Stimulated activated CD4-positive, alpha-beta T cell treated with anti-CD3 and anti-CD28 coated beads, Interleukin-4, amount 100 ng/mL, for 24 hours (primary cell): ENCODE results near the gene ADH7.
A peak's percentile ranks its signal among the peaks of the same experiment; 100 is the strongest.
"Not testable (repeated sequence)": the region's sequence is repeated elsewhere in the genome, so short reads cannot be mapped to it uniquely, and the experiment has no call there.

Experiments
- DNase-seq: peaks from one replicate; pipeline ENCODE4 v3.0.0-alpha.2; 2020

ADH7 gene

DNA sequence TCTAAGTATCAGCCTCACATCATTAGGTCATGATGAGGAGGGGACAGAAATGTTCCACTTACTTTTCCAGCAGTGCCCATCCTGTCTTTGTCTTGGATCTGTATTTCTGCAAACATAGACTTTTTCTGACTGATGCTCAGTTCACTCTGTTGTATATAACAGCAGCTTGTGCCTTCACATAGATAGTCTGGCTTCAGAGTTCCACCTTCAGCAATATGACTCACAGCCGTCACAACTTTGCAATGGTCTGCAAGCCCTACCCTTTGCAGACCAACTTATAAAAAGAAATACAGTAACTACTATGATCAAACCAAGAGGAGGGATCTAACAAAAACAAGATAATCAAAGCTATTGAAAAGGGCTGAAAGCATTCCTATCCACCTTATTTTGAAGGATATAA is at the start of gene ADH7:
Gene ADH7, minus strand, starts transcription at position 189 of the 400 bp plus-strand sequence. Its CDS starts 109 bp downstream, at position 80.
- no peak for DNase-seq

- DNase-seq: no peak
These were observed 48.5 kb upstream of the ADH7 start for GRCh38 chr4:99483636-99484035.

GRCh38 chr4:99473131-99473530 is 38.0 kb upstream of the ADH7 start:
- no peak for DNase-seq

DNA sequence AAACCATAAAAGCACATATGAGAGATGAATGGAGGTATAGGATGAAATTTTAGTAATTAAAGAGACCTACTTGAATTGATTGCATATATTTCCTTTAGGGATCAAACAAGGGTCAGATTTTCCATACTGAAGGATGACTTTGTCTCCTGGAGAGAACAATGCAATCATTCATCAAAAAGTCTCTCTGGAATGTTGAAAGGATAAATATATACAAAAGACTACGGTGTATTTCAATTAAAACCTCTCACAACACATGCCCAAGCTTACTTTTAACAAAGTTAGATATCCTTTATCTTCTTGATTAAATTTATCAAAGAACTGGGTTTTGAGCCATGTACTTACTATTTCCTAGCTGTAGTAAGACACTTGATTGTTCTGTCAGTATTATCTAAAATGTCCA is 36.8 kb upstream of the ADH7 start:
- no peak for DNase-seq

GRCh38 chr4:99471349-99471748 is 36.2 kb upstream of the ADH7 start:
- no peak for DNase-seq

GRCh38 chr4:99468889-99469288 is 33.7 kb upstream of the ADH7 start:
- no peak for DNase-seq

- DNase-seq: no peak
These were observed 32.7 kb upstream of the ADH7 start for GRCh38 chr4:99467887-99468286.

- DNase-seq: no peak
These were observed 28.4 kb upstream of the ADH7 start for GRCh38 chr4:99463566-99463965.

- DNase-seq: peak; percentile 50
These were observed 27.8 kb upstream of the ADH7 start for GRCh38 chr4:99462875-99463464.

DNA sequence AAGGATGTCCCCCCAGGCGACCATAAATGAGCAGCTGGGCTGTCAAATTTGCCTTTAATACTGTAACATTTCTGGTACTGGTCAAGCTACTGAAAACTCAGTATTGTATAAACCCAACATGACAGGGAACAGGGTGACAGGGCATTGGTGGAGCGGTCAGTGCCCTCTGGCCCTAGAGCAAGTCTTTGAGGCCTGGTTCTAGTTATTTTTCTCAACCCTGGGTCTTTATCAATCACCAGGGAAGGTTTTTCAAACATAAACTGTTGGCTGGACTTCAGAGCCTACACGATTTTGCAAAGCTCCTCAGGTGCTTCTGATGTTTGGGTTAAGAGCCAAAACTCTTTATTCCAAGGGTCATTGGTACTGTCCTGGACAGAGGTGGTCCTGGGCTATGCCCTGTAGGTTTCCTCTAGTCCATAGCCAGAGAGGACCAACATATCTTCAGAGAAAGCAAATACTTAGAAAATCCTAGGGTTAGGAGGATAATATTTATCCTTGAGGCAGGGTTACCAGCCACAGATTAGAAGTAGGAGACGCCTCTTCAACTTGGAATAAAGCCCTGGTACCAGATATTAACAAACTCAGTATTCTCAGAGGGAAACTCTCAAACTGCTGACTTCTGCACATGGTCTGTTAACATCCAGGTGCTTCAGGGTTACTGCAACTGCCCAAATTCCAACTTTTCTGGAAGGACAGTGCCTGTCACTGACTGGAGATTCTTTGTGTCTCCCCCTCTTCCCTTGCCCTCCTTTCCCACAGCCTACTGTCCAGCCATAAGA is 26.7 kb upstream of the ADH7 start:
- DNase-seq: no peak

- no peak for DNase-seq
These were observed 24.5 kb upstream of the ADH7 start for GRCh38 chr4:99459546-99460042.

GRCh38 chr4:99458911-99459447 is 23.8 kb upstream of the ADH7 start:
- DNase-seq: no peak

- DNase-seq: no peak
These were observed 22.5 kb upstream of the ADH7 start for GRCh38 chr4:99457676-99458075.

GRCh38 chr4:99457270-99457669 is 22.1 kb upstream of the ADH7 start:
- no peak for DNase-seq

- no peak for DNase-seq
These were observed 12.4 kb upstream of the ADH7 start for GRCh38 chr4:99447513-99447912.

- DNase-seq: no peak
These were observed 11.9 kb upstream of the ADH7 start for GRCh38 chr4:99447079-99447478.

GRCh38 chr4:99438405-99438780 is 3.3 kb upstream of the ADH7 start:
- DNase-seq: no peak

- no peak for DNase-seq
These were observed 2.7 kb upstream of the ADH7 start for GRCh38 chr4:99437723-99438404.

DNA sequence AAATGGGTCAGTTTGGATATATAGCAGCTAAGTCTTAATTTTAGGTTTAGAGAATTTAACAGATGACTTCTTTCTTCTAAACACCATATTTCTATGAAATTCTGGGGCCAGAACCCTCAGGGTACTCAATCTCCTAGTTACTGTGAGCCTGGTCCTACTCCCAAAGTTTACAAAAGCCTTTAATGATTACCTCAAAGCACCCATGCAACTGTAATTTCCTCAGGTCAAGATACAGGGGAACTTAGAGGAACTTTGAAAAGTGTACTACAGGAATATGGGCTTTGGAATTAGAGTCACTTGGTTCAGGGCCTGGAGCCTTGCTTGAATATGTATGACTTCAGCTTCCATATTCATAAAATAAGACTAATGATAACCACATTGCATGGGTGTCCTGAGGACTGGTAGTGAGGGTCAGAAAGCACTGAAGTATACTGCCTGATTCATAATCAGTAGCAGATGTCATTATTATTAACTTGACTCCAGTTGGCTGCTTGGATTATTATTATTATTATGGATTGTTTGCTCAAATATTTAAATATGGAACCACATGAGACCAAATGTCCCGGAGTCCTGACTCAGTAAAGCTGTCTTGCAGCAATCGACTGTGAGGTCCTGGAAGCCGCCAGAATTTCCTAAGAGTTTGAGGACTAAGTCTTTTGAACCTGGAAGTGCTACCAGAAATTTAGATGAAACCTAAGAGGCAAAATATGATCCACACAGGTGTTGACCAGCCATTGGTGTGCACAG is 2.0 kb upstream of the ADH7 start:
- DNase-seq: no peak

- DNase-seq: no peak
These were observed 1.3 kb upstream of the ADH7 start for GRCh38 chr4:99436462-99436861.

DNA sequence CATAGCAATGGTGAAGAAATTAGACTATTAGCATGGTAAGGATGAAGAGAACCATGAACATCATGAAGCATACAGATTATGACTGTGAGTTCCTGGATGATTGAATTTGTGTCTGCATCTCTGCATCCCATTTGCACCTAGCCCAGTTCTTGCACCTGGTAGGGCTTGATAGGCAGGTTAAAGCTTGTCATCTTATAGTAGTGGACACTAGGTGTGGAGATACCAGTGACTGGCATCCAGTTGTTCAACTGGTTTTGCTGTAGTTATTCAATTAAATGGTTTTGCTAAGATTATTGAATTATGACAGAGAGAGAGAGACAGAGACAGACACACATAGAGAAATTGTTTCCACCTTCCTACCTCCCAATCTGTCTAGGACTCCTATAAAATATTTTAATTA is 5.0 kb downstream of the ADH7 start:
- DNase-seq: no peak

- DNase-seq: no peak
These were observed 18.0 kb downstream of the ADH7 start for GRCh38 chr4:99417125-99417524.

- DNase-seq: not testable (repeated sequence)
These were observed 19.4 kb downstream of the ADH7 start for GRCh38 chr4:99415762-99416161.
